ENCODE results near the gene FKRP. TPM values are rescaled to one million over a fixed set of nuclear protein-coding genes. Genes with fewer than 3 reads are reported as not detected.
"Not testable (repeated sequence)": the region's sequence is repeated elsewhere in the genome, so short reads cannot be mapped to it uniquely, and the experiment has no call there.

The FKRP gene
- 10 to 100 TPM; 11.4 to 12.3 TPM for total RNA-seq

DNA sequence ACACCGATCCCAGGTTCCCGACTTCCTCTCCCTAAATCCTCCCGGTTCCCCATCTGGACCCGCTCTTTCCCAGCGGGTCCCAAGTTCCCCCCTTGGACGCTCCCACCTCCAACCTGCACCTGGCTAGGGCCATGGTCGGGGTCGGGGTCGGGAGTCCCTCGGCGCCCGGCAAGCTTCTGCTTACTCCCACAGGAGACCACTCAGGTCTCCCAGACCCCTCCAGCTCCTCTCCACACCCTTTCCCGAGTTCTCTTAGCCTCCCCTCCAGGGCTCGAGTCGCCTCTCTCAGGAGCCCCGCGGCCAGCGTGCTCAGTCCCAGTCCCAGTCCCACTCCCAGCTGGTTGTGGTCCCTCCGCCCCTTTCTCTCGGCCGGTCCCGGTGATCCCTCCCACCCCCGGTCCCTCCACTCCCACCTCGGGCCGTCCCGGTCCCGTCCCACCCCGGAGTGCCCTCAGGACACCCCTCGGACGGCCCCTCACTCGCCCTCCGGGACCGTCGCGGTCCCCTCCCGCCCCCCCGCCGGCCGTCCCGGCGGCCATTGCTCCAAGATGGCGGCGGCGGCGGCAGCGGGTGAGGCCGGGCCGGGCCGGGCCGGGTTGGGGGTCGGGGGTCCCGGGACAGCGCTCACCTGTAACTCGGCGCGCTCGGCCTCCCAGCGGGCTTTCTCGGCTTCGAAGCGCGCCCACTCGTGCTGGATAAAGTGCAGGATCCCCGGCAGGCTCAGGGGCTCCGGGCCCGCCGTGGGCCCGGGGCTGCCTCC lies at the start of gene FKRP:
TSS of gene FKRP (plus strand) at position 537 of the 760 bp plus-strand sequence. CDS start 9,394 bp downstream, outside the sequence.
- peak; percentile 38 for DNase-seq
- H3K27me3 Mint-ChIP-seq: no peaks in the 10 kb centered on the region
- H3K27ac Mint-ChIP-seq: peak within 1 kb of the TSS; percentile 83
- ChIA-PET POLR2A (interaction anchor here (1.2 kb wide), 2 partner anchors 42 to 145 kb away, joined by 3 to 6 read pairs; partner anchors contain the start of genes CALM3 and SLC1A5), CTCF (interaction anchor here (0.7 to 3.1 kb wide), 5 partner anchors 8 to 95 kb away, joined by 3 to 16 read pairs (median 3); no protein-coding TSS in a partner anchor)
- intact Hi-C loops (cut with micrococcal nuclease): loop anchor here (5.0 to 10.0 kb wide), 4 partner anchors 42 to 221 kb away; partner anchors contain the start of genes AP2S1 and SLC1A5
- H3K4me3 Mint-ChIP-seq: peak within 1 kb of the TSS; percentile 94
- peaks cover 54% of the 10 kb centered on the region for H3K4me1 Mint-ChIP-seq (ENCODE audit: low read depth)
- no peaks in the 10 kb centered on the region for H3K9me3 Mint-ChIP-seq
- H3K36me3 Mint-ChIP-seq: peaks cover 11% of the 10 kb centered on the region

GRCh38 chr19:46696866-46697203 lies 49.0 kb upstream of the FKRP start:
- no peak for DNase-seq
- intact Hi-C loops (cut with micrococcal nuclease): no loop called here
- no peaks in the 10 kb centered on the region for H3K9me3 Mint-ChIP-seq
- ChIA-PET CTCF (interaction anchor here (1.0 to 1.6 kb wide), 3 partner anchors 9 to 70 kb away, joined by 3 to 6 read pairs (median 3); no protein-coding TSS in a partner anchor), POLR2A (interaction anchor here (0.5 kb wide), 2 partner anchors 13 to 71 kb away, joined by 3 read pairs; no protein-coding TSS in a partner anchor)
- no peaks in the 10 kb centered on the region for H3K4me1 Mint-ChIP-seq (ENCODE audit: low read depth)
- H3K36me3 Mint-ChIP-seq: peaks cover 59% of the 10 kb centered on the region
- no peak overlapping the region for H3K27ac Mint-ChIP-seq
- no peaks in the 10 kb centered on the region for H3K27me3 Mint-ChIP-seq
- no peak overlapping the region for H3K4me3 Mint-ChIP-seq

DNA sequence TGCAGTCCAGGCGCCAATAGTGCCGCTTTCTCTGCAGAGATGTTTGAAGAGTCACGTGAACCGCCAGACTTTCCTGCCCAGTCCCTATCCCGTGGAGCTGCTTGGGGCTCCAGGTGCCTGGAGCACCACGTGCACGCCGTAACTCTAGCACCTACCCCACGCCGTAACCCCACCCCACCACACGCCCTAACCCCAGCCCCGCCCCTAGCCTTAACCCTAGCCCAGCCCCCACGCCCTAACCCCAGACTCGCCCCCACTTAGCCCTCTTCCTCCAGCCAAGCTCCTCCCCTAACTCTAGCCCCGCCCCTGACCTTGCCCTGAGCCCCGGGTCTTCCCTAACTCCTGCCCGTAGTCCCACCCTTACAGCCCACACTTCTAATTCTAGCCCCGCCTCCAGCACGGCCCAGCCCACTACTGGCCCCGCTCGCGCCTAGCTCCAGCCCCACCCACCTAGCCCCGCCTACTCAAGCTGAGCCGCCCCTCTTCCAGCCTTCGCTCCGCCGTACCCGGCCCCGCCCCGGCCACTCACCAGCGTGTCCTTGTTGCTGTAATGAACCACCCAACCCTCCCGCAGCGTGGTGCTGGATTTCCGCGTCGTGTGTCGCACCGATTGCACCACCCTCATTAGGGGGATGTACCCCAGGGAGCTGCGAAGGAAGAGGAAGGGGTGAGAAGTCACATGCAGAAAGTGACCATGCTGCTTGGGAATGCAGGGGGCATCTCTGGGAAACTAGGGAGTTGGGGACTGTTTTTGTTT lies 48.5 kb upstream of the FKRP start:
- Mint-ChIP-seq H3K4me1 (ENCODE audit: low read depth) (no peaks in the 10 kb centered on the region), H3K27me3 (no peaks in the 10 kb centered on the region), H3K9me3 (no peaks in the 10 kb centered on the region), H3K36me3 (peaks cover 56% of the 10 kb centered on the region), H3K27ac (no peak overlapping the region), H3K4me3 (no peak overlapping the region)
- intact Hi-C loops (cut with micrococcal nuclease): no loop called here
- CTCF ChIA-PET: interaction anchor here (1.0 to 1.6 kb wide), 3 partner anchors 8 to 69 kb away, joined by 3 to 6 read pairs (median 3); no protein-coding TSS in a partner anchor
- DNase-seq: peak; percentile 26
- POLR2A ChIA-PET: interaction anchor here (0.5 kb wide), 2 partner anchors 14 to 71 kb away, joined by 3 read pairs; no protein-coding TSS in a partner anchor

DNA sequence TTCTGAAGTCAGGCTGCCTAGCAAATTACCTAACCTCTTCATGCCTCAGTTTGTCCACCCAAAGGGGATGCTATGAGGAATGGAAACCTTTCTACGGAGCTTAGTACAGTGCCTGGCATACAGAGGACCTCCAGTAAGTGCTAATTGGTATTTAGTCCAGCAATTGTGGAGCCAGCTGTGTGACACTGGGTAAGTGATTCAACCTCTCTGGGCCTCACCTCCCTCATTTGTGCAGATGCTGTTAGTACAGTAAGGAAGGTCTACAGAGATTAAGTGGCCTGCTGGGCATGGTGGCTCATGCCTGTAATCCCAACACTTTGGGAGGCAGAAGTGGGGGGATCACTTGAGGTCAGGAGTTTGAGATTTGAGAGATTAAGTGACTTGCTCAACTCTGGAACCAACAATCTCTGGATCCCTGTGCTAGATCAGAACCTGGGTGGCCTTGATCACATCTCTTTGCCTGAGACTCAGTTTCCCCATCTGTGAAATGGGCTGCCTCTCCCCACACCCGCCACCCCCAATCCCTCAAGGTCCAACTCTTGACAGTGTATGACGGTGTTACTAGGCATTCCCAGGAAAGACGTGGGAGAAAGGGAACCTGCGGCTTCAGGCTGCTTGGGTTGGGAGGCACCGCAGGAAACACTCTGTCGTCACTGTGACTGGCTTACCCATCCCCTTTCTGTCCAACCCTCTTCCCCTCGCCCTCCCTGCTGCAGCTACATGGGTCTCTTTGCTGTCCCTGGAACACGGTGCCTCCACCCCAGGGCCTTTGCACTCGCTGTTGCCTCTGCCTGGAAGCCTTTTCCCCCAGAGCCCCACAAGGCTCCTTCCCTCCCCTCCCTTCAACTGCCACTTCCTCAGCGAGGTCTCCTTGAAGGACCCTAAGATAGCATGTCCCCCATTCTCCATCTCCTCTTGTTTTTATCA lies 47.2 kb upstream of the FKRP start:
- peaks cover 44% of the 10 kb centered on the region for H3K36me3 Mint-ChIP-seq
- no peaks in the 10 kb centered on the region for H3K4me1 Mint-ChIP-seq (ENCODE audit: low read depth)
- H3K9me3 Mint-ChIP-seq: no peaks in the 10 kb centered on the region
- CTCF ChIA-PET: no interaction called here
- no peak overlapping the region for H3K4me3 Mint-ChIP-seq
- intact Hi-C loops (cut with micrococcal nuclease): no loop called here
- POLR2A ChIA-PET: no interaction called here
- no peak for DNase-seq
- no peak overlapping the region for H3K27ac Mint-ChIP-seq
- no peaks in the 10 kb centered on the region for H3K27me3 Mint-ChIP-seq

DNA sequence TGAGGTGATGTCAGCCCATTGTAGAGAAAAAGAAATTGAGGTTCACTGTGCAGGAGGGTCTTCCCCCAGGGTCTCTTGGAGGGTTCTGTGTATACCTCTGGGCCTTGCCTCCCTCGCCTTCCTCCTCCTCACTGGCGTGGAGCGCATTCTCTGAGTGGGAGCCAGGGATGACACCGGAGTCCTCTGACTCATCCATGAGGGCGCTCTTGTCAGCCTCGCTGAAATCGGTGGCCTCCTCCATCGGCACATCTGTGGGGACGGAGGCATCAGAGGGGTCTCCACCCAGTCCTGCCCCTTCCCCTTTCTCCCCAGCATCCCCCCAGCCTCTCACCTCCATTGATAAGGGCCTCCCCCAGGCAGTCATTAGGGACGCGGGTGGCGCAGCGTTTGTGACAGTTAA lies 45.2 kb upstream of the FKRP start:
- intact Hi-C loops (cut with micrococcal nuclease): loop anchor here (5.0 kb wide), 1 partner anchor 47 kb away; the partner anchor contains the start of genes FKRP and STRN4
- POLR2A ChIA-PET: no interaction called here
- Mint-ChIP-seq H3K27ac (no peak overlapping the region), H3K4me1 (ENCODE audit: low read depth) (peaks cover 7% of the 10 kb centered on the region), H3K36me3 (peaks cover 40% of the 10 kb centered on the region), H3K27me3 (no peaks in the 10 kb centered on the region), H3K4me3 (no peak overlapping the region), H3K9me3 (no peaks in the 10 kb centered on the region)
- no peak for DNase-seq
- CTCF ChIA-PET: interaction anchor here (0.8 to 7.2 kb wide), 3 partner anchors 28 to 39 kb away, joined by 3 to 121 read pairs (median 7); partner anchors contain the start of gene DACT3

GRCh38 chr19:46704379-46705076 lies 41.3 kb upstream of the FKRP start:
- Mint-ChIP-seq H3K27ac (peak overlapping the region; percentile 60), H3K9me3 (no peaks in the 10 kb centered on the region), H3K36me3 (peaks cover 22% of the 10 kb centered on the region), H3K27me3 (no peaks in the 10 kb centered on the region), H3K4me1 (ENCODE audit: low read depth) (peaks cover 7% of the 10 kb centered on the region), H3K4me3 (no peak overlapping the region)
- peak; percentile 91 for DNase-seq
- POLR2A ChIA-PET: interaction anchor here (1.6 kb wide), 1 partner anchor 10 kb away, joined by 7 read pairs; no protein-coding TSS in a partner anchor
- CTCF ChIA-PET: interaction anchor here (0.6 to 7.2 kb wide), 30 partner anchors 10 to 1421 kb away, joined by 3 to 121 read pairs (median 4); partner anchors contain the start of gene PRKD2
- intact Hi-C loops (cut with micrococcal nuclease): loop anchor here (1.0 to 5.0 kb wide), 2 partner anchors 24 to 43 kb away; partner anchors contain the start of genes FKRP and STRN4

- H3K36me3 Mint-ChIP-seq: peaks cover 13% of the 10 kb centered on the region
- H3K4me3 Mint-ChIP-seq: no peak overlapping the region
- ChIA-PET POLR2A (no interaction called here), CTCF (interaction anchor here (0.6 to 3.0 kb wide), 5 partner anchors 18 to 1443 kb away, joined by 3 to 22 read pairs (median 4); no protein-coding TSS in a partner anchor)
- no peak overlapping the region for H3K27ac Mint-ChIP-seq
- peaks cover 12% of the 10 kb centered on the region for H3K4me1 Mint-ChIP-seq (ENCODE audit: low read depth)
- DNase-seq: no peak
- H3K9me3 Mint-ChIP-seq: no peaks in the 10 kb centered on the region
- intact Hi-C loops (cut with micrococcal nuclease): no loop called here
- no peaks in the 10 kb centered on the region for H3K27me3 Mint-ChIP-seq
These were observed 35.2 kb upstream of the FKRP start for GRCh38 chr19:46710687-46711086.

- H3K36me3 Mint-ChIP-seq; DNase-seq; H3K9me3 Mint-ChIP-seq; intact Hi-C loops (cut with micrococcal nuclease); H3K4me3 Mint-ChIP-seq; H3K27me3 Mint-ChIP-seq: not testable (repeated sequence)
- H3K4me1 Mint-ChIP-seq (ENCODE audit: low read depth): peaks cover 15% of the 10 kb centered on the region
- ChIA-PET POLR2A (interaction anchor here (0.7 kb wide), 1 partner anchor 38 kb away, joined by 4 read pairs; no protein-coding TSS in a partner anchor), CTCF (interaction anchor here (0.9 to 5.6 kb wide), 8 partner anchors 9 to 144 kb away, joined by 3 to 68 read pairs (median 5); partner anchors contain the start of gene CALM3)
- H3K27ac Mint-ChIP-seq: peak overlapping the region; percentile 95
These were observed 33.0 kb upstream of the FKRP start for GRCh38 chr19:46712768-46713338.

- H3K9me3 Mint-ChIP-seq: no peaks in the 10 kb centered on the region
- no peaks in the 10 kb centered on the region for H3K27me3 Mint-ChIP-seq
- POLR2A ChIA-PET: interaction anchor here (0.9 to 2.6 kb wide), 9 partner anchors 9 to 113 kb away, joined by 3 to 10 read pairs (median 4); partner anchors contain the start of genes CALM3 and SLC1A5
- H3K27ac Mint-ChIP-seq: peak overlapping the region; percentile 95
- intact Hi-C loops (cut with micrococcal nuclease): loop anchor here (2.0 kb wide), 1 partner anchor 73 kb away; no protein-coding TSS in a partner anchor
- H3K36me3 Mint-ChIP-seq: peaks cover 9% of the 10 kb centered on the region
- H3K4me3 Mint-ChIP-seq: peak overlapping the region; percentile 93
- CTCF ChIA-PET: interaction anchor here (1.1 to 5.6 kb wide), 10 partner anchors 10 to 185 kb away, joined by 3 to 68 read pairs (median 7); partner anchors contain the start of gene CALM3
- H3K4me1 Mint-ChIP-seq (ENCODE audit: low read depth): peaks cover 26% of the 10 kb centered on the region
- DNase-seq: peak; percentile 85
These were observed 31.9 kb upstream of the FKRP start for GRCh38 chr19:46713781-46714443.
